NCI-H1092 treated with DMSO at 0.1 percent for 48 hours (cell line): ENCODE results near the gene RAB8A.

Source experiments
- DNase-seq: peaks from one replicate; lab custom pipeline; 2025; lab: John Stamatoyannopoulos, UW

Gene RAB8A

GRCh38 chr19:16111160-16111908 lies at the start of gene RAB8A:
RAB8A (plus strand) TSS chr19:16111889; CDS start chr19:16111902, 13 bp downstream.
- peak; percentile 98 for DNase-seq

GRCh38 chr19:16061943-16062342 lies 49.7 kb upstream of the RAB8A start:
- no peak for DNase-seq

GRCh38 chr19:16062789-16063188 lies 48.9 kb upstream of the RAB8A start:
- DNase-seq: peak; percentile 22

- no peak for DNase-seq
These were observed 47.3 kb upstream of the RAB8A start for GRCh38 chr19:16064209-16064889.

- no peak for DNase-seq
These were observed 45.0 kb upstream of the RAB8A start for GRCh38 chr19:16066611-16067104.

GRCh38 chr19:16067205-16067938 lies 44.3 kb upstream of the RAB8A start:
- DNase-seq: no peak

- no peak for DNase-seq
These were observed 42.9 kb upstream of the RAB8A start for GRCh38 chr19:16068696-16069259.

- DNase-seq: no peak
These were observed 41.8 kb upstream of the RAB8A start for GRCh38 chr19:16069813-16070365.

GRCh38 chr19:16070366-16070990 lies 41.2 kb upstream of the RAB8A start:
- DNase-seq: no peak

GRCh38 chr19:16071072-16071691 lies 40.5 kb upstream of the RAB8A start:
- DNase-seq: no peak

GRCh38 chr19:16073481-16073880 lies 38.2 kb upstream of the RAB8A start:
- no peak for DNase-seq

GRCh38 chr19:16073988-16074387 lies 37.7 kb upstream of the RAB8A start:
- DNase-seq: no peak

GRCh38 chr19:16074488-16075365 lies 37.0 kb upstream of the RAB8A start:
- DNase-seq: no peak

GRCh38 chr19:16075430-16076153 lies 36.1 kb upstream of the RAB8A start:
- no peak for DNase-seq

GRCh38 chr19:16076154-16076957 lies 35.3 kb upstream of the RAB8A start, which contains the start of gene TPM4:
TPM4 (plus strand) TSS chr19:16076495; CDS start chr19:16076566, 71 bp downstream.
- peak; percentile 57 for DNase-seq

- DNase-seq: peak; percentile 18
These were observed 34.6 kb upstream of the RAB8A start for GRCh38 chr19:16076958-16077611.

- no peak for DNase-seq
These were observed 33.5 kb upstream of the RAB8A start for GRCh38 chr19:16077984-16078758.
